ENCODE data around the gene MTA3.
"Not testable (repeated sequence)": the region's sequence is repeated elsewhere in the genome, so short reads cannot be mapped to it uniquely, and the experiment has no call there.

MTA3 gene
- 28.6 to 35.3 reads per million in 2 donors for total RNA-seq

- DNase-seq: peak; percentile 43
Observed at GRCh38 chr2:42568401-42569115, at the start of gene MTA3. TSS of gene MTA3 (plus strand) at chr2:42568632. CDS start at chr2:42568746, 114 bp downstream.

GRCh38 chr2:42519624-42520023, 48.8 kb upstream of the MTA3 start:
- no peak for DNase-seq

GRCh38 chr2:42522035-42522434, 46.4 kb upstream of the MTA3 start:
- no peak for DNase-seq

- DNase-seq: no peak
Observed at GRCh38 chr2:42523341-42523740, 45.1 kb upstream of the MTA3 start.

- DNase-seq: no peak
Observed at GRCh38 chr2:42532397-42532796, 36.0 kb upstream of the MTA3 start.

GRCh38 chr2:42537493-42537892, 30.9 kb upstream of the MTA3 start:
- no peak for DNase-seq

- DNase-seq: no peak
Observed at GRCh38 chr2:42542871-42543270, 25.6 kb upstream of the MTA3 start.

- no peak for DNase-seq
Observed at GRCh38 chr2:42545023-42545721, 23.3 kb upstream of the MTA3 start.

- DNase-seq: no peak
Observed at GRCh38 chr2:42545841-42546390, 22.5 kb upstream of the MTA3 start.

GRCh38 chr2:42547014-42547413, 21.4 kb upstream of the MTA3 start:
- DNase-seq: no peak

- DNase-seq: no peak
Observed at GRCh38 chr2:42547446-42548295, 20.8 kb upstream of the MTA3 start.

GRCh38 chr2:42550870-42551269, 17.6 kb upstream of the MTA3 start:
- DNase-seq: no peak

GRCh38 chr2:42554392-42554791, 14.0 kb upstream of the MTA3 start:
- DNase-seq: no peak

GRCh38 chr2:42556315-42556890, 12.0 kb upstream of the MTA3 start:
- DNase-seq: no peak

GRCh38 chr2:42557306-42557705, 11.1 kb upstream of the MTA3 start:
- no peak for DNase-seq

GRCh38 chr2:42558827-42559226, 9.6 kb upstream of the MTA3 start:
- DNase-seq: no peak

GRCh38 chr2:42560133-42560532, 8.3 kb upstream of the MTA3 start:
- DNase-seq: not testable (repeated sequence)

GRCh38 chr2:42560899-42561298, 7.5 kb upstream of the MTA3 start:
- DNase-seq: no peak

GRCh38 chr2:42562474-42563144, 5.8 kb upstream of the MTA3 start:
- no peak for DNase-seq

- no peak for DNase-seq
Observed at GRCh38 chr2:42566025-42566424, 2.4 kb upstream of the MTA3 start.

GRCh38 chr2:42566837-42567321, 1.6 kb upstream of the MTA3 start:
- DNase-seq: no peak

GRCh38 chr2:42567364-42567763, 1.1 kb upstream of the MTA3 start:
- no peak for DNase-seq

All from activated gamma-delta T cell (primary cell).